KMS-11 (cell line): ENCODE data around the gene PLXNA2.

Experiments
- H2AFZ ChIP-seq: fragments of 200-600 bp; sonication (generic); 2 replicates; pipeline ENCODE4 v1.6.1; 2016; ENCODE audit warnings: antibody characterized with exemption, mixed run types, low read depth
- H3K27ac ChIP-seq: fragments of 200-600 bp; sonication (generic); 2 replicates; pipeline ENCODE4 v1.6.1; 2016; ENCODE audit warnings: mild to moderate bottlenecking, mixed run types
- H3K27me3 ChIP-seq: fragments of 200-600 bp; sonication (generic); 2 replicates; pipeline ENCODE4 v1.6.1; 2017; ENCODE audit warnings: mild to moderate bottlenecking, low read depth, mixed run types, moderate library complexity; ENCODE audit not compliant: insufficient read depth
- H3K36me3 ChIP-seq: fragments of 200-600 bp; sonication (generic); 2 replicates; pipeline ENCODE4 v1.6.1; 2017; ENCODE audit warnings: mild to moderate bottlenecking, mixed run types; ENCODE audit not compliant: insufficient read depth
- H3K4me1 ChIP-seq: fragments of 200-600 bp; sonication (generic); 2 replicates; pipeline ENCODE4 v1.6.1; 2016; ENCODE audit warnings: mild to moderate bottlenecking, low read depth, mixed run types; ENCODE audit not compliant: poor library complexity, severe bottlenecking
- H3K4me2 ChIP-seq: fragments of 200-600 bp; sonication (generic); 2 replicates; pipeline ENCODE4 v1.7.0; 2016; ENCODE audit warnings: mild to moderate bottlenecking, mixed run types
- H3K4me3 ChIP-seq: fragments of 200-600 bp; sonication (generic); IDR thresholded peaks from 2 replicates; pipeline ENCODE4 v1.6.1; 2017; ENCODE audit warnings: low read depth, low read length, mixed read lengths; ENCODE audit not compliant: insufficient read depth
- H3K79me2 ChIP-seq: fragments of 200-600 bp; sonication (generic); 2 replicates; pipeline ENCODE4 v1.6.1; 2016; ENCODE audit warnings: low read depth, mixed run types; ENCODE audit not compliant: insufficient read depth
- H3K9ac ChIP-seq: fragments of 200-600 bp; sonication (generic); 2 replicates; pipeline ENCODE4 v1.6.1; 2016; ENCODE audit warnings: mild to moderate bottlenecking, mixed run types
- H4K20me1 ChIP-seq: fragments of 200-600 bp; sonication (generic); 2 replicates; pipeline ENCODE4 v1.6.1; 2016; ENCODE audit warnings: mild to moderate bottlenecking, mixed run types; ENCODE audit not compliant: insufficient read depth
- CTCF ChIP-seq: fragments of 200-600 bp; sonication (generic); conservative IDR thresholded peaks from 2 replicates; pipeline ENCODE4 v1.6.1; 2017; ENCODE audit warnings: low read depth, mild to moderate bottlenecking, antibody characterized with exemption, low read length, moderate library complexity, mixed read lengths

PLXNA2 gene

GRCh38 chr1:207973898-207974568 is 270.2 kb downstream of the PLXNA2 start:
- Histone ChIP-seq H3K79me2 (no peaks in the 10 kb centered on the region), H3K27ac (no peak overlapping the region), H3K4me1 (no peaks in the 10 kb centered on the region), H3K9ac (no peak overlapping the region), H2AFZ (no peak overlapping the region), H3K27me3 (no peaks in the 10 kb centered on the region), H4K20me1 (no peaks in the 10 kb centered on the region), H3K36me3 (no peaks in the 10 kb centered on the region), H3K4me3 (no peak overlapping the region), H3K4me2 (no peak overlapping the region)
- no peak for TF ChIP-seq CTCF

GRCh38 chr1:207972337-207972736 is 271.8 kb downstream of the PLXNA2 start:
- Histone ChIP-seq H4K20me1 (no peaks in the 10 kb centered on the region), H2AFZ (no peak overlapping the region), H3K4me3 (no peak overlapping the region), H3K79me2 (no peaks in the 10 kb centered on the region), H3K27ac (no peak overlapping the region), H3K9ac (no peak overlapping the region), H3K36me3 (no peaks in the 10 kb centered on the region), H3K27me3 (no peaks in the 10 kb centered on the region), H3K4me2 (no peak overlapping the region), H3K4me1 (no peaks in the 10 kb centered on the region)
- TF ChIP-seq CTCF, result no peak
